UCSD-AML1 (cell line): ENCODE results near the gene CDH22.

Experiments used
- DNase-seq: peaks from one replicate; lab custom pipeline; 2025; ENCODE audit not compliant: unreplicated experiment; lab: John Stamatoyannopoulos, UW

Gene CDH22

GRCh38 chr20:46343348-46343974, 35.2 kb upstream of the CDH22 start:
- DNase-seq = no peak

DNA sequence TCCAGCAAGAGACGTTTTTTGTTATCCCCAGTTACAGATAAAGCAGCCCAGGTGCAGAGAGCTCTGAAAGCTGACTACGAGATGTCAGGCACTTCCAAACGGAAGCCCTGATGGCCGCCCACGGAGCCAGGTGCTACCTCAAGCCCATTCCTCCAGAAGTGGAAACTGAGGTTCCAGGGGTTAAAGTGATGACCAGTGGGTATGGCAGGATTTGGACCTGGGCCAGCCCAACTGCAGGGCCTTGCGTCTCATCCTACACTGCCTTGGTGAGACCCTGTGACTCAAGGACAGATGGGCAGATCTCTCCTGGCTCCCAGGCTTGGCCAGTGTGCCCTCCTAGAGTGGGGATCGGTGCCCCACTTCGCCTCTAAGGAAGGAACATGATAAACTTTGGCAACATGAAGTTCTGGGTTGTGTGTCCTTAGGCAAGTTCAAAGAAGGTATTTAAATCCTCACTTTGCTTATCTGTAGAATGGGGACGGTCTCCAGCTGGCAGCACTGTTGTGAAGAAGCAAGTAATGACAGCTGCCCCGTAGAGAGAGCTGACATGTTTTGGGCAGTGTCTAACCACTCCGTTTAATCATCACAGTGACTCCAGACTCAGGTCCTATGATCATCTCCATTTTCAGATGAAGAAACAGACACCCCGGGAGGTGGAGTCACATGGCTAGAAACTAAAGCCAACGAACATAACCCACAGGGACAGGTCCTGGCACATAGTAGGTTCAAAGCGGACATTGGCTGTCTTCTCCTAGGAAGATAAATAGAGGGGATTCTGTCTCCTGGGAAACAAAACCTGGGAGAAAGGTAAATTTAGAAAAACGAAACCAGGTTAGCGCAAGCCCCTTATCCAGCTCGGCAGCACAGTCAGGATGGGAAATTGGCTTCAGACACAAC, 34.4 kb upstream of the CDH22 start:
- no peak for DNase-seq

DNA sequence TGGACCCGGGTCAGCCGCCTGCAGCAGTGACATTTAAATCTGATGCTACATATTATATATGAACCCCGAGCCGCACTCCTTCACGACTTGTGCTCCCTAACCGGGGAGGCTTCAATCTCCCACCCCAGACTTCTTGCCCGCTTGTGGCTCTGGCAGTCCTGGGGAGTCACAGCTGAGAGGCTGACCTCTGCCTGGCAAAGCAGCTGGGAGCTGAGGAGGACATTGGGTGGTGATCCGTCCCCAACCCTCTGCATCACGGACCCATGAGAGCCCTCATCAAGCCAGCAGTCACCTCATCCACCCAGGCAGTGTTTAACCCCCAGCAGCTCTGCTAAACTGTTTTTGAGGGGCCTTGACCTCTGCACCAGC, 33.7 kb upstream of the CDH22 start:
- DNase-seq = no peak

DNA sequence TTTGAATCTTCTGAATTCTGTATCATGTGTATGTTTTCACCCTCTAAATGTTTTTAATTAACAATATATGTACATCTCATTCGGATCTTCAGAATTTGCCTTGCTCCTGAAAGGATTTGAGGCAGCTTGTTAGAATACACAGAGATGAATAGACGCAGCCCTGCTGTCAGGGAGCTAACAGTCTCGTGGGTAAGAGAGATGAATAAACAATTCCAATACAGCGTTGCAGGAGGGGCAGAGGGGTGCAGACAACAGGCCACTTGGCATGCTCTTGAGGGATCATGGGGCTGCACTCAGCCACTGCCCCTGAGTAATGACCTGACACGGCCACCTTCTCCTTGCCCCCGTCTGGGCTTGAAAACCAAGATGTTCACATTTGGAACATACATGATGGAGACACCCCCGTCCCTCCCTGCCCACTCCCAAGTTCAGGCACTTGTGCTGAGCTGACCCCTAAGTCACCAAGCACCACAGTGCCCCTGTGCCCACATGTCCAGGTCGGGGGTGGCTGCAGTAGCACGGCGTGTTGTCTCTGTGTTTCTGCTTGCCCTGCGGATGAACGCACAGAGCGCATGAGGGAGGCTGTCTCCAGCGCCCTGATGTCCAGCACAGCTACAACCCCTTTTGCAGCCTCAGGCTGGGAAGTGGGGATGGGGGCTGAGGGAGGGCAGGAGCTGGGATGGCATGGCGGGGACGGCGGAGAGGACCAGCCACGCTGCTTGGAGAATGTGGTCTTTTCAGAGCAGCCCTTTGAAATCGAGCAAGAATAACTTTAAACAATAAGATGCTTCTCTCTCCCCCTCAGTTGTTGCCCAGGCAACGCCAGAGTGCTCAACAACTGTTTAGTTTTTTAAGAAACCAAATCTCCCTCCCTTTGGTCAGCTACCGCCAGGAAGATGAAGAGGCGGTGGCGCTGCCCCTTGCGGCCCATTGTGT, 33.0 kb upstream of the CDH22 start:
- DNase-seq = no peak

DNA sequence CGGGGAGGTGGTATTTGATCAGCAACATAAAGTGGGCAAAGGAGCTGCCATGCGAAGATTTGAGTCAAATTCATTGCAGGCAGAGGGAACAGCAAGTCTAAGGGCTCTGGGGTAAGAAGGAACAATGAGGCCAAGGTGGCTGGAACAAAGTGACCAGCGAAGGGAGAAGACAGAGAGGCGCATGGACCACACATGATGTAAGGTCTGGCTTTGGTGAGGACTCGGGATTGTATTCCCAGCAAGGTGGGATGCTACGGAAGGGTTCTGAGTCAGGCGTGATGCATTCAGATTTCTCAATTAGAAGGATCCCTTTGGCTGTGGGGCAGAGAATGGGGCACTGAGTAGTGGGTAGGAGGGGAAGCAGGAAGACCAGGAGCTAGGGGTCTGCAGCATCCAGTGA, 30.7 kb upstream of the CDH22 start:
- DNase-seq = no peak

DNA sequence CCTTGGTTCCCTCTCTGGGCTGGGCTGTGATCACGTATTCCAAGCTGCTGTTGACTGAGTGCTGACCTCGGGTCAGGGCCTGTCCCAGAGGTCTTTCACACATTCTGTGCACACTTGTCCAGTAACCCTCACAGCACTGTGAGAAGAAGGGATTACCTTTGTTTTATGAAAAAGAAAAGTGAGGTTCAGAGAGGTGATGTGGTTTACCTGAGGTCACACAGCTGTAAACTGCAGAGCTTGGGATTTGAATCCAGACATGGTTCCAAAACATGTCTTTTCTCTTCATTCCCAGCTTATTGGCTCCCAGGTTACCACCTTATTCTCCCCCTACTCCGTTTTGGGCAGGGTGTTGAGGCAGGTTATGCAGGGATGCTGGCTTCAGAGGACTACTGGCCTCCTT, 28.4 kb upstream of the CDH22 start:
- DNase-seq = no peak

DNA sequence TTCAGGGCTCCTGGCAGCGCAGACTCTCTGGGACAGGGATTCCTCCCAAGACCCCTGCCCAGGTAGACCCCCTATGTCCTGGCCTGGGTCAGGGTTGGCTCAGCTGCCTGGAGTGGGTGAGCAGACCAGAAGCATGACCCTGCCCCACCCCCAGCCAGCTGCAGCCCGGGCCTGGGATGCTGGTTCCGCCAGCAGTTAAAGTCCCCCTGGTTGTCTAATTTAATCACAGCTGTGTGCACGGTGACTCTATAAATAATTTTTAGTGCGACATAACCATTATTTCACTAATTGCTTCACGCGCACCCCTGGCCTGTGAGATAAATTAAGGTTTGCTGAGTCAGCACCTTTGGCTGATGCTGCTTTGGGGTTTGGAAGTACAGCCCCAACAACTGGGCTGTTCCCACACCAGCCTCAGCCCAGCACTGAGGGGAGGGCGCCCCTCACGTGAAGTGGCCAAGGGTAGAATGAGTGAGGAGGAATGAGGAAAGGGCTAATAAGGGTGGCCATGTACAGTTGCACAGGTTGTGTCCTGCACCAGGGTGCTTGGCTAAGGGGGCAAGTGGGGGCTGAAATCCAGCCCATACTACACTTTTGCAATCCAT, 26.1 kb upstream of the CDH22 start:
- DNase-seq = no peak

DNA sequence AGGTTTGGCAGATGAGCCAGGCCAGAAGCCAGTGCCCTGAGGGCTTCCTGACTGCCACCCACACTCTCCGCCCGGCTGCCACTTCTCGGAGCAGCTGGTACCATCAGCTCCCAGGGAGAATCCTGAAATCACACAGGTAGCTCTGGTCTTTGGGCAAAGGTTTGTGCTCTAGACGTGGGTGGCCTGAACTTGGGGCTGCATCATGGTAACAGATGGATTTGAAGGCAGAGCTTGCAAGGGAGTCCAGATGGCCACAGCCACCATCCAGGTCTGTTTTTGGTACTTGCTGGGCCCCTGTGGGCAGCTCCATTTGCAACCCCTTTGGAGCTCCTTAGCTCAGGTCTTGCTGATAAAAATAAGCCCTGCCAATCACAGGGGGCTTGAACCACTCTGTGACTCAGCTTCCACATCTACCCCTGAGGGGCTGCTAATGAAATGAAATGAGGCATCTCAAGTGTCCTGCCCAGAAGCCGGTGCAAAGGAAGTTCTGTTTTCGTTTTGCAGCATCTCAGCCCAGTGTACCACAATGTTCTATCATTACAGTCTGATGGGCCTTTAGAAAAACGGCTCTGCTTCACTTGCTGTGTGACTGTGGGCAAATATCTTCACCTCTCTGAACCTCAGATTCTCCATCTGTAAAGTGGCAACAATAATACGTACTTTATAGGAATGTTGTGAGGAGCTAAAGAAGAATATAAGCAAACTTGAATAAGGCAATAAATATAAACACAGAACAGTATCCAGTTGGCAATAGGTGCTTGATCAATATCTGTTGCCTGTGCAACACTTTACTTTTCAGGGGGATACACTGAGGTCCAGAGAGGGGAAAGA, 25.1 kb upstream of the CDH22 start:
- no peak for DNase-seq

DNA sequence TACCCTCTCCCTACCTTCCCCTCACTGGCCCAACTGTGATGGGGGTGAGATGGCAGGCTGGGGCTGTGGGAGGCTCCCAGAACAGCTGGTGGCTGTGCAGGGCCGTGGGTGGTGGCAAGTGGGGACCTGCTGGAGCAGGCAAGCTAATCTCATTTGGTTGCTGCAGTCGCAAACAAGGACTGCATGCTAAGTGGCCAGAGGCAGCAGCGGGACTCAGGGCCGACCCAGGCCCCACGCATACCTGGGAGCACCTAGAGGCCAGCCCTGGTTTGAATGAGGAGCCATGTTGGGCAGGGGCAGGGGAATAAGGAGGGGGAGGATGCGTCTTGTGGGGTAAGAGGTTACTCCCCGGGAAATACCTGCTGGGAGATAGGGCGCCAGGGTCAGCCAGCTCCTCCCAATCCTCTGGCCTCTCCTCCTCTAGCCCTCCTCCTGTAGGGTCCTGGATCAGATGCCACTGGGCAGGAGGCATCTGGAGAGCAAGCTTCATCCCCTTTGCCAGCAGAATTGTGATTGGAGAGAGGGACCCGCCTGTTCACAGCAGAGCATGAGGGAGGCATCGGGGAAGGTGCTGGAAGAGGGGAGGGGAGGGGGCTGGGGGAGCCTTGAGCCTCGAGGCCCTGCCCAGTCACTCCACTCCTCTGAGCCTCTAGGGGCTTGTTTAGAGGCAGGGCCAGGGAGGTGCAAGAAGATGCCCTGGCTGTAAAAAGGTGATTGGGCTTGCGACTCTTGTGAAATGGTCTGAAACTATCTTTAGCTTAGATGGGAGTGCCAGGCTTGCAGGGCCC, 24.3 kb upstream of the CDH22 start:
- DNase-seq = no peak

DNA sequence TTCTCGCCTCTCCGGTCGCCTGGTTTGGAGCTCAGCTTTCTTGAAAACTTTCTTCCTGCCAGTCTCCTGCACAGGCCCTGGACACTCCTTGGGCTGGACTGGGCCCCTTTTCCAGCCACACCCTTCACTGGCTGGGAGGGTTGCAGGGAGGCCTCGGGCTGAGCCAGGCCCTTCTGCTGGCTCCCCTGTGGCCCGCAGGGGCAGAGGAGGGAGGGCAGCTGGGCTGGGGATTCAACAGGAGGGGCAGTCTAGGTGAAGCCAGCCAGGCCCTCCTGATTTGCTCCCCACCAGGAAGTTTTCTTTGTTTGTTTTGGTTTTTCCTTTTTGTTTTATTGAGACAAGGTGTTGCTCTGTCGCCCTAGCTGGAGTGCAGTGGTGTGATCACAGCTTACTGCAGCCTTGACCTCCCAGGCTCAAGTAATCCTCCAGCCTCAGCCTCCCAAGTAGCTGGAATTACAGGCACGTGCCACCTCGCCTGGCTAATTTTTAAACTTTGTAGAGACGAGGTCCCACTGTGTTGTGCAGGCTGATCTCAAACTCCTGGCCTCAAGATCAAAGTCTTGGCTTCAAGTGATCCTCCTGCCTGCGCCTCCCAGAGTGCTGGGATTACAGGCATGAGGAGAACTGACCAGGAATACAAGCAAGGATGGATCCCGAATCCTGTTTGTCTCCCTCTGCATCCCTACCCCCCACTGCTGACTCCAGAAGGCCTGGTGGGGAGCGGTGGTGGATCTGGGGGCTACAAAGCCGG, 23.5 kb upstream of the CDH22 start:
- DNase-seq = no peak

DNA sequence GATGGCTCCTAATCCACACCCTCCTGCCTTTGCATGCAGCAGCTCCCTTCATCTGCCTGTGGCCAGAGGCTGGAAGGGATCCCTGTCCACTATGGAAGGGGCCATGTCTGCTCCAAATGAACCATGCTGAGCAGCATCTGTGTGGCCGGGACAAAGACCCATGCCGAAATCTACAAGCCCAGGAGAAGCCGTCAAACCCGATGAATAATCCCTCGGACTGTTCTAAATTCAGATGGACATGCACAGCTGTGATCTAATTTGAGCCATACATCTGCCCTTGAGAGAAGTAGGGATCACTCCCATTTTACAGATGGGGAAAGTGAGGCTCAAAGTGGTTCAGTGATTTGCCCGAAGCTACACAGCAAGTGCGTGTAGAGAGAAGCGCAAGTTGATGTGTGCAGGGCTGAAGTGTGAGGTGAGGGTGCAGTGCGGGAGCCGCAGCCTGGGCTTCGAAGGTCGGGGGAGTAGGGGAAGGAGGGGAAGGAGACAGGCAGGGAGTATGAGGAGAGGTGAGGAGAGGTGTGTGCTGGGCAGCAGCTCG, 22.6 kb upstream of the CDH22 start:
- no peak for DNase-seq

DNA sequence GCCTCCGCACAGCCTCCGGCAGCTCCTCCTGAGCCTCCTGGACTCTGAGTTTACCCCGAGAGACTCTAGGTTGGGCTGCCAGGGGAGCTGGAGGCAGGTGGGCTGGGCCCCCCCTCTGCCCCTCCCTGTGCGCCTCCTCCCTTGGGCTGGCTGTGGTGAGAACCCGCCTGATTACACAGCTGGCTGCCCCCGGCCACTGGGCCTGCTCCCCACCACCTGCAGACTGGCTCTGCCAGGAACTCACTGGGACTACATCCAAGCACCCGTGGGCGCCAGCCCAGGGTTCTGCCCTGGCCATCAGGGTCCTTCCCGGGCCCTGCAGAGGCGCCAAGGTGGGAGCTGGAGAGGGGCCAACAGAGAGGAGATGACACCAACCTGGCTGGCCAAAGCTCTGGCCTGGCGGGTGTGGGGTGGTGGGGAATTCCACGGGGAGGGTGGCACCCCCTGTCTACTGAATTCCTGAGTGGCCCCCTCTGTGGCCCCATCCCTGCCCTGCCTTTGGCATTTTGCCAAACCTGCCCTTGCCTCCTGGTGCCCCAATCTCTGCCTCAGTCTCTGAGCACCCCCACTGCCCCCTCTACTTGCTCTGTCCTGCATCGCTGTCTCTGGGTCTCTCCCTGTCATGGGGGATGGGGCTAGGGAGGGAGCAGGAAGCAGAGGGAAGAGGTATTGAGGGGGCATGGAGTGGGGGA, 21.9 kb upstream of the CDH22 start:
- no peak for DNase-seq

DNA sequence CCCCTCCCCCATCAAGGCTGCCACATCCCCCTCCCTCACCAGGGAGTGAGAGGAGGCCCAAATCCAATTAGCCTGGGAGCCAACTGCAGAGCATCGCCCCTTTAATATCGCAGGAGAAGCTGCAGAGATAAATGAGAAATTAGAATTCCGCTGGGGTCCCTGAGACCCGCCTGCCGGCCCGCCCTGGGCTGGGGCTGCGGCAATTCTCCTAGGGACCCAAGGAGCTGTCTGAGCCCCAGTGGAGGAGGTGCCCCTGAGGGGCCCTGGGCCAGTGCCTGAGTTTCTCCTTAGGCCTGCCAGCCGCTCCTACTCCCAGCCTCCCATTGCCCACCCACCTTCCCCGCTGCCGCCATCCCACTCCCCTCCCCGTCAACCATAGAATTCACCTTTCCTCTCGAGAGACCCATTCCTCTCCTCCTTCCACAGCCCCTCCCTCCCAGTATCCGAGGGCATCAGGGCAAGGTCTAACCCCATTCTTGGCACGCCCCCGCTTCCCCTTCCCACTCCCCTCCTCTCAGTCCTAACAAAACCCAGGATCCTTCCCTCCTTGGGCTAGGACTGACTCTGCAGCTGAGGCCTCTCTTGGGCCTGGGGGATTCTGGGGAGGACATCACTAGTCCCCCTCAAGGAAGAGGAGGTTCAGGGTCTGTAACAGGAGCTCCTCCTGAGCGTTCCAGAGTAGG, 20.0 kb upstream of the CDH22 start:
- DNase-seq = no peak

- no peak for DNase-seq
Observed at GRCh38 chr20:46327557-46327956, 19.3 kb upstream of the CDH22 start.

- no peak for DNase-seq
Observed at GRCh38 chr20:46325789-46326188, 17.5 kb upstream of the CDH22 start.

GRCh38 chr20:46324960-46325703, 16.8 kb upstream of the CDH22 start:
- DNase-seq = peak; percentile 26

GRCh38 chr20:46324379-46324778, 16.1 kb upstream of the CDH22 start:
- DNase-seq = no peak
